HG03565 (cell line): Measurements from ENCODE around the gene ZNF20.

Experiments used
- ATAC-seq: cut with Tn5 transposase; IDR thresholded peaks from one replicate; pipeline ENCODE4 v1.9.1; 2021; ENCODE audit warnings: mild to moderate bottlenecking, moderate library complexity; ENCODE audit not compliant: unreplicated experiment

Gene ZNF20

DNA sequence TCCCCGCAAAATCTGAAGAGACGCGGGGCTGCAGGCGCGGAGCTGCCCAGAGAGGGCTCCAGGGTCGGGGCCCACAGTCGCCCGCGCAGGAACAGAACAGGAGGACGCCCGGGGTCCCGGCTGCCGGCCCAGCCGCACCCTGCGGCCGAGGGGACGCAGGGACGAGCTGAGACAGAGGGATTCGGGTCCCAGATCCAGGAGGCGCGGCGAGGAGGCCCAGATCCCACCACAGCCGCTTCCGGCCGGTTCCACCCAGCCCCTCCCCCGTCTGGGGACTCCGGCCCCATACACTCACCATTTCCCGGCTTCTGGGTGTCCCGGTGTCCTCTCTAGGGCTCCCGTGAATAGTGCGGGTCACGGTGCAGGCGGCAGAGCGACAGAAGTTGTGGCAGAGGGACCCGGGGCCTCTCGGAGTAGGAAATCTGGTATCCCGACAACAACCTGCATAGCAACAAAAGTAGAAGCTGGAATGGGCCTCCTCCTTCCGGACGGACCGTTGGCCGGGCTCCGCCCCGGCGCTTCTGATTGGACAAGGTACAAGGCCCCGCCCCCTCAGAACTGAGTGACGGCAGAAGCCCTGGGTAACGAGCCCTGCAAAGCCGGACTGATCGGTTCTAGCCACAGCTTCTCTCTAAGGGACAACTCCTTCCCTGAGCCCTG, at the start of gene ZNF20:
Gene ZNF20, minus strand, starts transcription at position 466 of the 660 bp plus-strand sequence. Its CDS starts 168 bp downstream, at position 298.
- peak; percentile 79 for ATAC-seq

DNA sequence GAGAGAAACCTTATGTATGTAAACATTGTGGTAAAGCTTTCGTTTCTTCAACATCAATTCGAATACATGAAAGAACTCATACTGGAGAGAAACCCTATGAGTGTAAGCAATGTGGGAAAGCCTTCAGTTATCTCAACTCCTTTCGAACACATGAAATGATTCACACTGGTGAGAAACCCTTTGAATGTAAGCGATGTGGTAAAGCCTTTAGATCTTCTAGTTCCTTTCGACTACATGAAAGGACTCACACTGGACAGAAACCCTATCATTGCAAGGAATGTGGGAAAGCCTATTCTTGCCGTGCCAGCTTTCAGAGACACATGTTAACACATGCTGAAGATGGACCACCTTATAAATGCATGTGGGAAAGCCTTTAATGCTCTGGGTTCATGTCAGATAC, 47.5 kb upstream of the ZNF20 start:
- no peak for ATAC-seq

- no peak for ATAC-seq
Measured at GRCh38 chr19:12180377-12180776, 40.2 kb upstream of the ZNF20 start.

DNA sequence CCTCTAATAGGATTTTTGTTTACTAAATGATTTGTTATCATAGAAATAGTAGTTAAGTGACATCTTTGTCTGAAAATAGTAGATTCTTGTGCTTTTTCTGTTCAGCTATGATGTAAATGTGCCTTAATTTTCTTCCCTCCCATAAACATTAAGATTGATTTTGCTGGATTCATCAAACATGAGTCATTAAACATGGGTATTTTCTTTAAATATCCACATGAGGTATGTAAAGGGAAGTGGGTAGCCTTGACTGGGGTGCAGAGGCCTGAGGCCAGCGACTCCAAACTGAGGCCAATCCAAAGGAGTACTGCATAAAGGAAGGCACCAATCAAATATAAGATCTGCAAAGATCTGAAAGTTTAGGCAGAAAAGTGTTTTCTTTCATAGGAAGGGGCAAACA, 26.5 kb upstream of the ZNF20 start:
- no peak for ATAC-seq

DNA sequence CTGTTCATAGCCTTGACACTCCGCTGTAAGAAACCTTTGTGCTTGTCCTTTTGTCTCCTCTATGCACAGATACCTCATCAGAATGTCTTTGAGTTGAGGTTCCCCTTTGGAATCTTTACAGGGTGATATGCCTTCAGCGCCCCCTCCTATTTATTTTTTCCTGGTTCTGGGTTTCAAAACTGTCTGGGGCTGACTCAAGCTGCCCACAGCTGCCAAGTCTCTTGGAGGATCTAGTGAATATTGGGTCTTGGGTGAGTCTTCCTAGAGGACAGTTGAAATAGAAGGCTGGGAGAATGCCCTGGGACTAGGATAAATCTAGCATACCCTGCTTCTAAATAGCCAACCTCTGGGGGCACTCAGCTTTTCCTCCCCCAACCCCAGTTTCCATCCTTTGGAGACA, 23.7 kb upstream of the ZNF20 start:
- ATAC-seq: no peak

DNA sequence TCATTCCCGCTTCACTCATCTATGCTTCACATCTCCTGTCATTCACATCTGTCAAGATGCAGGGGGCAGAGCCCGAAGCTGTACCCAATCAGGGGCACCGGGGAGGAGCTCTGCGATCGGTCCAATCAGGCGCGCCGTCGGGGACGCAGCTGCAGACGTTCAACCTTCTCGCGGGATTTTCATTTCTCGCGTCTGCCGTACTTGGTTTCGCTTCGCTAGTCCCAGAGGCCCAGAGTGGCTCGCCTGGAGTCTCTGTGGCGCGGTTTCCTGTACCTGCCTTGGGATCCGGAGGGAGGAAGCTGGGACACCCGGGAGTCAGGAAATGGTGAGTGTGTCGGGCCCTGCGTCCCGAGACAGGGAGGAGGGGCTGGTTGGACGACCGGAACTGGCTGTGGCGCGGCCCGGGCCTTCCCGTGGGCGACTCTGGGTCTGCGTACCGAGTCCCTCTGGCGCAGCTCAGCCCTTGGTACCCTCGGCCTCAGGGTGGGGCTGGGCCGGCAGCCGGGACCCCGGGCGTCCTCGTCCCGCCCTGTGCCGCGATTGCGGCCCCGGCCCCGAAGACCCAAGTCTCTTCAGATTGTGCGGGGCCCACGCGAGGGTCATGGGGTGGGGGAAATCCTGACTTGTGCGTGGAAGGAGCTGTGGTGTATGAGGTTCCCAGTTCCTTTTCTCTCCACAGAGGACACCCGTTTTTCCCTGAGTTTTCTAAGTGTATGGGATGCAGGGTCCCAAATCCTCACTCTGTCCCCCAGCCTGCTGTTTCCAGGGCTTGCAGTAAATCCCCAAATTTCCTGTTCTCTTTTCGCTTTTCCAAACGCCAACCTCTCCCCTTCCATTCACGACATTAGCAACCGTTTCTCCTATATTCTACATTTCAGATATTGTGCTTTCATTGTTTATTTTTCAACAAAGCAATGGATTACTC, 23.0 kb upstream of the ZNF20 start, which contains the start of gene ZNF136:
Gene ZNF136, plus strand, starts transcription at position 215 of the 925 bp plus-strand sequence. Its CDS starts 108 bp downstream, at position 323.
- peak; percentile 91 for ATAC-seq

GRCh38 chr19:12162513-12162881, 22.3 kb upstream of the ZNF20 start:
- ATAC-seq: peak; percentile 16

DNA sequence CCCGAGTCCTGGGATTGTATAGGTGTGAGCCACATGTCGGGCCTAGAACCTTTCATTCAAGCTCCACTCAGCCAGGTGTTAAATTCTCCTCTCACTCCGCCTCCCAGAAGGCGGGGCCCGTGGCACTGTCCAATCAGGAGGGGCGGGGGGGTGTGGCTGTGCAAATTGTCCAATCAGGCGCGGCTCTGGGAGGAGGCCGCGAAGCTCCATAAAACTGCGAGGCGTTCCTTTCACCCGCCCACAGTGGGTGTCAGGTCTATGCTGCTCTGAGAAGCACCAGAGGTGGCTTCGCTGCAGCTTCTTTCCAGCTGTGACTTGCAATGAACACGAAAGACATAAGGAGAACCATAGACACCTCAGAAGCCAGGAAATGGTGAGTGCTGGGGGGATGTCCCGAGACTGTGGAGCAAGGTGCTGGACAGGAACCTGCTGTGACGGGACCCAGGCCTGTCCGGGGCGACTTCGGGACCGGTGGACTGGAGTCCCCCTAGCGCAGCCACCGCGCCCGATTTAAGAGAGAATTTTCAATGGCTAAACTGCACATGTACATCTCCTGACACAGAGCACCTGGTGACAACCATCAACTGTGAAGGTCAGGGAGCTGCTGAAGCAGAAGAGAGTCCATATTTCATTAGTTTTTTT, 19.7 kb upstream of the ZNF20 start:
- ATAC-seq: no peak

GRCh38 chr19:12156223-12157058, 16.3 kb upstream of the ZNF20 start, which contains the start of gene ZNF625:
TSS of gene ZNF625 (minus strand) at chr19:12156734. CDS start at chr19:12156558, 176 bp downstream.
- ATAC-seq: no peak

GRCh38 chr19:12155324-12155860, 15.2 kb upstream of the ZNF20 start:
- no peak for ATAC-seq

DNA sequence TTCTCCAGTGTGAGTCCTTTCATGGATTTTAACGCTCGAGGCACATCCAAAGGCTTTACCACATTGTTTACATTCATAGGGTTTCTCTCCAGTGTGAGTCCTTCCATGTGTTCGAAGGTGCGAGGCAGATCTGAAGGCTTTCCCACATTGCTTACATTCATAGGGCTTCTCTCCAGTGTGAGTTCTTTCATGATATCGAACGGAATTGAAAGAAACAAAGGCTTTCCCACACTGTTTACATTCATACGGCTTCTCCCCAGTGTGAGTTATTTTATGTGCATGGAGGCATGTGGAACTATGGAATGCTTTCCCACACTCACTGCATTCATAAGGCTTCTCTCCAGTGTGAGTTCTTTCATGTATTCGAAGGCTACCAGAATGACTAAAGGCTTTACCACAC, 5.2 kb upstream of the ZNF20 start:
- ATAC-seq: no peak

- no peak for ATAC-seq
Measured at GRCh38 chr19:12141405-12141736, 1.2 kb upstream of the ZNF20 start.

GRCh38 chr19:12140545-12141404, 625 bp upstream of the ZNF20 start:
- peak; percentile 68 for ATAC-seq

DNA sequence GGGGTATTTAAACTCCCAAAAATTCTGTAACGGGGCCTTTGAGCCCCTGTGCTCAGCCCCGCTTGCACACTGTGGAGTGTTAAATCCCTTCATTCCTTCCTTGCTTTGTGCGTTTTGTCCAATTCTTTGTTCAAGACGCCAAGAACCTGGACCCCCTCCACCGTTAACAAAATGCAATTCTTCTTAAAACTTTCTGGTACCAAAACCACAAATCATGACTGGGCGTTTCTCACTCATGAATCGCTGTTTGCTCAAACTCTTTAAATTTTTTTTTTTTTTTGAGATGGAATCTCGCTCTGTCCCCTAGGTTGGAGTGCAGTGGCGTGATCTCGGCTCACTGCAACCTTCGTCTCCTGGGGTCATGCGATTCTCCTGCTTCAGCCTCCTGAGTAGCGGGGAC, 881 bp downstream of the ZNF20 start:
- no peak for ATAC-seq

DNA sequence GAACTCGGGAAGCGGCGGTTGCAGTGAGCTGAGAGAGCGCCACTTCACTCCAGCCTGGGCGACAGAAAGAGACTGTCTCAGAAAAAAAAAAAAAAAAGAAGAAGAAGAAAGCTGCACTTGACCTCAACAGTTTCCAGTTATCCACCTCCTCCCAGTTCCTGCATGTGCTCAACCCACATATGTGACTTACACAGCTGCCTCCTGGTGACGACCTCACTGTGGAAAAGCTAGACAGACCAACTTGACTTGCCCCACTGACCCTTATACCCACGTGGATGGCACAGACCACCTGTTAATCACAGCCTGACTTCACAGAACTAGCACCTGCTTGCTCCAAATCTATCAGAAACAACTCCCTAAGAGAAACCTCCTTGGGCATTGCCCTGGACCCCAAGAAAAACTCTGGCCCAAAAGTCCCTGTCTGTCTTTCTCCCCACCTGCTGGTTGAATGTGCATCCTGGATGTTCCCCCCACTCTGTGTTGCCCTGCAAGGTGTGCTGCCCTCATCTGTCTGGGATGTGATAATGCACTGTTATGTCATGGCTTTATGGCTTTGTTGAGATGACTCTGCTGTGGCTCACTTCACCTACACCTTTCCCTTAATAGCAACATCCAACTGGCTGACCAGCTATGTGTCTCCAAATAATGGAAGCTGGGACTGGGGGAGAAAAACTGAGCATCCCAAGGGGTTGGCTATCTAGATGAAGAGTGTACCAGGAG, 2.8 kb downstream of the ZNF20 start:
- no peak for ATAC-seq

GRCh38 chr19:12133069-12133468, 7.1 kb downstream of the ZNF20 start:
- no peak for ATAC-seq

DNA sequence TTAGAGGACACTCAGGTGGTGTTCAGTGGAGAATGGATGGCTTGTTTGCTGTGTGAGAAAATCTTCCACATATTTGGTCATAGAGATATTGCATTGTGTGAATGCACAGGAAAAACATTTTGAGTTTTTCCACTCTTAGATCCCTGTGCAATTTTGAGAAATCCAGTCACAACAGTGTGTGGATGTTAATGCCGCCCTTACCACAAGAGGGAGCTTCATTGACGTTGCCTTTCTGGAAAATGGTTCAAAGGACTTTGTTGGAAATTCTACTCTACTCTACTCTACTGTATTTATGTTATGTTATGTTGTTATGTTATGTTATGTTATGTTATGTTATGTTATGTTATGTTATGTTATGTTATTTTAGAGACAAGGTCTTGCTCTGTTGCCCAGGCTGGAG, 13.4 kb downstream of the ZNF20 start:
- ATAC-seq: no peak

- ATAC-seq: no peak
Measured at GRCh38 chr19:12117201-12117970, 22.8 kb downstream of the ZNF20 start.
